ENCODE data around the gene NLRP14. TPM values are rescaled to one million over a fixed set of nuclear protein-coding genes. Genes with fewer than 3 reads are reported as not detected.
A peak's percentile ranks its signal among the peaks of the same experiment; 100 is the strongest.

Gene NLRP14, protein sequence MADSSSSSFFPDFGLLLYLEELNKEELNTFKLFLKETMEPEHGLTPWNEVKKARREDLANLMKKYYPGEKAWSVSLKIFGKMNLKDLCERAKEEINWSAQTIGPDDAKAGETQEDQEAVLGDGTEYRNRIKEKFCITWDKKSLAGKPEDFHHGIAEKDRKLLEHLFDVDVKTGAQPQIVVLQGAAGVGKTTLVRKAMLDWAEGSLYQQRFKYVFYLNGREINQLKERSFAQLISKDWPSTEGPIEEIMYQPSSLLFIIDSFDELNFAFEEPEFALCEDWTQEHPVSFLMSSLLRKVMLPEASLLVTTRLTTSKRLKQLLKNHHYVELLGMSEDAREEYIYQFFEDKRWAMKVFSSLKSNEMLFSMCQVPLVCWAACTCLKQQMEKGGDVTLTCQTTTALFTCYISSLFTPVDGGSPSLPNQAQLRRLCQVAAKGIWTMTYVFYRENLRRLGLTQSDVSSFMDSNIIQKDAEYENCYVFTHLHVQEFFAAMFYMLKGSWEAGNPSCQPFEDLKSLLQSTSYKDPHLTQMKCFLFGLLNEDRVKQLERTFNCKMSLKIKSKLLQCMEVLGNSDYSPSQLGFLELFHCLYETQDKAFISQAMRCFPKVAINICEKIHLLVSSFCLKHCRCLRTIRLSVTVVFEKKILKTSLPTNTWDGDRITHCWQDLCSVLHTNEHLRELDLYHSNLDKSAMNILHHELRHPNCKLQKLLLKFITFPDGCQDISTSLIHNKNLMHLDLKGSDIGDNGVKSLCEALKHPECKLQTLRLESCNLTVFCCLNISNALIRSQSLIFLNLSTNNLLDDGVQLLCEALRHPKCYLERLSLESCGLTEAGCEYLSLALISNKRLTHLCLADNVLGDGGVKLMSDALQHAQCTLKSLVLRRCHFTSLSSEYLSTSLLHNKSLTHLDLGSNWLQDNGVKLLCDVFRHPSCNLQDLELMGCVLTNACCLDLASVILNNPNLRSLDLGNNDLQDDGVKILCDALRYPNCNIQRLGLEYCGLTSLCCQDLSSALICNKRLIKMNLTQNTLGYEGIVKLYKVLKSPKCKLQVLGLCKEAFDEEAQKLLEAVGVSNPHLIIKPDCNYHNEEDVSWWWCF
- total RNA-seq: under 1 TPM; under 0.01 to 0.33 TPM

DNA sequence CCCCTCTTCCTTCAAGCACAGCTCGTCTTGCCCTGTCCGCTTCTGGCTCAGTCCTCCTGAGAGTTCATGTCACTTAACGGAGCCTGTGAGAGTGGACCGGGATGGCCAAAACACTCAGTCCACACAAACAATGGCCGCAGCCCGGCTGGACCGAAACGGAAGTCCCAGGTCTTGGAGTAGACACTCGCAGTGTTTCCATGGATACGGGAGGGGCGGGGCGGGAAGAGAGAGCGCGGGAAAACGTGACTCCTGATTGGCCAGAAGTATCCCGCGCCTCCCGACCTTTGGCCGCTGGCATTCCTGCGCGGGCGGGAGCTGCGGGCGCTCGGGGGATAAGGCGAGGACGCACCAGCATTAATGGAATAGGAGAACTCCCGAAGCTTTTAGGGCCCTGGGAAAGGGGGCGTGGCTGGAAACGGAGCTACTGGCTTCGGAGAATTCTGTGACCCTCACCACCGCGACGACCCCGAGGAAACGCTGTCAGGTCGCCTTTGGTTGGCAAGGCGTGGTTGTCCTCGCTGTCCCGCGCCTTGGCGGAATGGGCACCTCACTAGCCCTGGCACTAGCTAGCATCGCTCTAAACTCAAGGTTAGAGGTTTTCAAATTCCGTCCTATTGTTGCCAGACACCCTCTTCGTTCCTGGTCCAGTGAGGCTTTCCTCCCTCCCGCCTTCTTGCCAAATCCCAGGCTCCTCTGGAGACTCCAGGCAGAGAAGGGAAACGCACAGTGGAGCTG is at the start of gene NLRP14, which contains the start of gene ZNF214:
Gene NLRP14, plus strand, starts transcription at position 297 of the 735 bp plus-strand sequence. CDS start 18,108 bp downstream, outside the sequence.
Gene ZNF214, minus strand, starts transcription at position 164 of the 735 bp plus-strand sequence. CDS start 17,511 bp downstream, outside the sequence.
- Histone ChIP-seq H3K4me3 (peak within 1 kb of the TSS; percentile 34 to 77), H3K27ac (peak within 1 kb of the TSS; percentile 11 to 84 (median 73)), H3K27me3 (no peaks in the 10 kb centered on the region), H3K36me3 (replicated peaks in 1 of 2; ENCODE audit: insufficient read depth in 1 of 2, low read depth in 2 of 2) (no peaks in the 10 kb centered on the region), H3K4me1 (peaks cover 18% of the 10 kb centered on the region), H3K9me3 (no peaks in the 10 kb centered on the region)
- whole genome bisulfite sequencing, 2 donors: 1 to 2% methylated on average over 27 to 41 of the region's 47 CpGs
- ATAC-seq (peak; percentile 100), DNase-seq (peak; percentile 95 to 97 (median 96))
- peak in 2 of 3 donors; percentile 40 to 59 for TF ChIP-seq POLR2A (IDR thresholded peaks at IDR 0.05)
- TF ChIP-seq, protein P1, sequence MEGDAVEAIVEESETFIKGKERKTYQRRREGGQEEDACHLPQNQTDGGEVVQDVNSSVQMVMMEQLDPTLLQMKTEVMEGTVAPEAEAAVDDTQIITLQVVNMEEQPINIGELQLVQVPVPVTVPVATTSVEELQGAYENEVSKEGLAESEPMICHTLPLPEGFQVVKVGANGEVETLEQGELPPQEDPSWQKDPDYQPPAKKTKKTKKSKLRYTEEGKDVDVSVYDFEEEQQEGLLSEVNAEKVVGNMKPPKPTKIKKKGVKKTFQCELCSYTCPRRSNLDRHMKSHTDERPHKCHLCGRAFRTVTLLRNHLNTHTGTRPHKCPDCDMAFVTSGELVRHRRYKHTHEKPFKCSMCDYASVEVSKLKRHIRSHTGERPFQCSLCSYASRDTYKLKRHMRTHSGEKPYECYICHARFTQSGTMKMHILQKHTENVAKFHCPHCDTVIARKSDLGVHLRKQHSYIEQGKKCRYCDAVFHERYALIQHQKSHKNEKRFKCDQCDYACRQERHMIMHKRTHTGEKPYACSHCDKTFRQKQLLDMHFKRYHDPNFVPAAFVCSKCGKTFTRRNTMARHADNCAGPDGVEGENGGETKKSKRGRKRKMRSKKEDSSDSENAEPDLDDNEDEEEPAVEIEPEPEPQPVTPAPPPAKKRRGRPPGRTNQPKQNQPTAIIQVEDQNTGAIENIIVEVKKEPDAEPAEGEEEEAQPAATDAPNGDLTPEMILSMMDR (IDR thresholded peaks at IDR 0.05): no peak
- intact Hi-C loops (cut with DNase I): no loop called here

DNA sequence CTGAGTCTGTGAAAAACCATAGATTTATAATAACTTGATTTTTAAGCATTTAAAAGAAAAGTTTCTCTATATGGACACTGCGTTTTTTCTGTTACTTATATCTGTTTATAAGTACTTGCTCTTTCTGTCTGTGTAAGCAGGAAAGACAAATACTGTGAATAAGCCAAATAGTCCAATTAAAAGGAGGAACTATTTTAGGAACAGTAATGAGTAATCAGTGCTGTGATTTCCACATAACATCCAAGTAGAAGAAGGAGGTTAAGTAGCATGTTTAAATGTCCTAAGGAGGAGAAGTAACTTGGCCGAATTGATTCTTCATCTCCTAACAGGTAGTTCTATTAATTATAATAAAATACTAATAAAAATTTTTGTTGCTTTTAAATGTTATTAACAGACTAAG is 40.9 kb upstream of the NLRP14 start:
- intact Hi-C loops (cut with DNase I): no loop called here

DNA sequence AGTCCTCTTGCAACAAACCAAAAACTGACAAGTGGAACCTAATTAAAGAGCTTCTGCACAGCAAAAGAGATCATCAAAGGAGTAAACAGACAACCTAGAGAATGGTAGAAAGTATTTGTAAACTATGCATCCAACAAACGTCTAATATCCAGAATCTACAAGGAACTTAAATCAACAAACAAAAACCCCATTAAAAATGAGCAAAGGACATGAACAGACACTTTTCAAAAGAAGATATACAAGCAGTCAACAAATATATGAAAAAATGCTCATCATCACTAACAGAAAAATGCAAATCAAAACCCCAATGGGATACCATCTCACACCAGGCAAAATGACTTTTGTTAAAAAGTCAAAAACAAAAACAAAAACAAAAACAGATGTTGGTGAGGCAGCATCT is 33.8 kb upstream of the NLRP14 start:
- Histone ChIP-seq H3K27ac (no peak overlapping the region), H3K4me3 (no peak overlapping the region), H3K9me3 (no peaks in the 10 kb centered on the region), H3K36me3 (replicated peaks in 1 of 2; ENCODE audit: insufficient read depth in 1 of 2, low read depth in 2 of 2) (no peaks in the 10 kb centered on the region), H3K4me1 (no peaks in the 10 kb centered on the region), H3K27me3 (no peaks in the 10 kb centered on the region)
- intact Hi-C loops (cut with DNase I): no loop called here
- TF ChIP-seq, protein P1 (IDR thresholded peaks at IDR 0.05): no peak
- TF ChIP-seq POLR2A (IDR thresholded peaks at IDR 0.05): no peak
- ATAC-seq: no peak
- no peak for DNase-seq
- WGBS, 2 donors: 50 to 54% methylated on average over 1 of the region's 1 CpG

More for the DNA sequence above, 40.9 kb upstream of the NLRP14 start:
- DNase-seq: no peak
- Histone ChIP-seq H3K9me3 (no peaks in the 10 kb centered on the region), H3K27ac (no peak overlapping the region), H3K36me3 (replicated peaks in 1 of 2; ENCODE audit: insufficient read depth in 1 of 2, low read depth in 2 of 2) (no peaks in the 10 kb centered on the region), H3K4me3 (no peak overlapping the region), H3K4me1 (no peaks in the 10 kb centered on the region), H3K27me3 (no peaks in the 10 kb centered on the region)
- TF ChIP-seq POLR2A (IDR thresholded peaks at IDR 0.05): no peak
- 72 to 77% methylated on average over 2 of the region's 2 CpGs for WGBS, 2 donors
- no peak for ATAC-seq

DNA sequence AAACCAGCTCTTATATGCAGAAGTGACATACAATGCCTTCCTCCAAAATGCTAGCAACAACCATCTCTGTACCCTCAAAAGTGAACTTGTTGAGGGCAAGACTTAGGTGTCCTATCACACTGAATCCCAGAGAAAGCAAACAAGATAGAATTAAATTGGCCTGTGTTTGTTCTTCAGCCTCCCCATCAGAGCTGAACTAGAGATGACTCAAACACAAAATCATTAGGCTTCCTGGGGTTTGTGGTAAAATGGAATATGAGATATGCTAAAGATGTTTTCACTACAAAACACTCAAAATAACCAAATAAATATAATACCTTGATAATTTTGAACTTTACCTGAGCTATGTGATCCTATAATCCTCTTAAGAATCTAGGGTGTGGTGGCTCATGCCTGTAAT is 31.8 kb upstream of the NLRP14 start:
- no peak for TF ChIP-seq POLR2A (IDR thresholded peaks at IDR 0.05)
- TF ChIP-seq, protein P1 (IDR thresholded peaks at IDR 0.05): no peak
- intact Hi-C loops (cut with DNase I): no loop called here
- H3K27me3 ChIP-seq: no peaks in the 10 kb centered on the region
- ATAC-seq: no peak
- H3K9me3 ChIP-seq: no peaks in the 10 kb centered on the region
- H3K27ac ChIP-seq: no peak overlapping the region
- no peak for DNase-seq
- H3K36me3 ChIP-seq (replicated peaks in 1 of 2; ENCODE audit: insufficient read depth in 1 of 2, low read depth in 2 of 2): no peaks in the 10 kb centered on the region
- no peak overlapping the region for H3K4me3 ChIP-seq
- no peaks in the 10 kb centered on the region for H3K4me1 ChIP-seq

All from body of pancreas (tissue), 4 donors.